NCI-H1048 (cell line): Measurements from ENCODE around the gene MYCBP2.
"Not testable (repeated sequence)": the region's sequence is repeated elsewhere in the genome, so short reads cannot be mapped to it uniquely, and the experiment has no call there.

Experiments used
- DNase-seq: peaks from one replicate; lab custom pipeline; 2025; lab: John Stamatoyannopoulos, UW

The MYCBP2 gene

GRCh38 chr13:77031656-77032243, 295.1 kb downstream of the MYCBP2 start:
- no peak for DNase-seq

GRCh38 chr13:77029436-77029835, 297.5 kb downstream of the MYCBP2 start:
- no peak for DNase-seq

- no peak for DNase-seq
Measured at GRCh38 chr13:77028202-77028601, 298.7 kb downstream of the MYCBP2 start.

- DNase-seq: peak; percentile 56
Measured at GRCh38 chr13:77026861-77027621, 299.9 kb downstream of the MYCBP2 start, which contains the start of gene FBXL3. FBXL3 (minus strand) TSS chr13:77027159; CDS start chr13:77021860, 5,299 bp downstream.

GRCh38 chr13:77026255-77026860, 300.5 kb downstream of the MYCBP2 start:
- peak; percentile 64 for DNase-seq

GRCh38 chr13:77022341-77022740, 304.6 kb downstream of the MYCBP2 start:
- no peak for DNase-seq

GRCh38 chr13:77019756-77020155, 307.1 kb downstream of the MYCBP2 start:
- no peak for DNase-seq

- DNase-seq: no peak
Measured at GRCh38 chr13:77016888-77017623, 309.8 kb downstream of the MYCBP2 start.

GRCh38 chr13:77016251-77016812, 310.6 kb downstream of the MYCBP2 start:
- no peak for DNase-seq

GRCh38 chr13:77014906-77015685, 311.8 kb downstream of the MYCBP2 start:
- no peak for DNase-seq

GRCh38 chr13:77013853-77014542, 312.9 kb downstream of the MYCBP2 start:
- DNase-seq: no peak

- not testable (repeated sequence) for DNase-seq
Measured at GRCh38 chr13:77009719-77010118, 317.2 kb downstream of the MYCBP2 start.

GRCh38 chr13:77009011-77009410, 317.9 kb downstream of the MYCBP2 start:
- no peak for DNase-seq

GRCh38 chr13:77008337-77008736, 318.6 kb downstream of the MYCBP2 start:
- not testable (repeated sequence) for DNase-seq

GRCh38 chr13:77002590-77003190, 324.2 kb downstream of the MYCBP2 start:
- DNase-seq: no peak

GRCh38 chr13:77001963-77002587, 324.8 kb downstream of the MYCBP2 start:
- DNase-seq: no peak

- DNase-seq: no peak
Measured at GRCh38 chr13:77001540-77001939, 325.4 kb downstream of the MYCBP2 start.

GRCh38 chr13:77000475-77000874, 326.4 kb downstream of the MYCBP2 start:
- DNase-seq: no peak
